ENCODE data around the gene ERG. TPM values are rescaled to one million over a fixed set of nuclear protein-coding genes. Genes with fewer than 3 reads are reported as not detected.

ERG gene
- total and polyA plus RNA-seq, 2 of the 8 experiments (the other 6 are each of a cell fraction or from before 2014, with no cell fraction given) = 1.0 to 3.0 TPM

DNA sequence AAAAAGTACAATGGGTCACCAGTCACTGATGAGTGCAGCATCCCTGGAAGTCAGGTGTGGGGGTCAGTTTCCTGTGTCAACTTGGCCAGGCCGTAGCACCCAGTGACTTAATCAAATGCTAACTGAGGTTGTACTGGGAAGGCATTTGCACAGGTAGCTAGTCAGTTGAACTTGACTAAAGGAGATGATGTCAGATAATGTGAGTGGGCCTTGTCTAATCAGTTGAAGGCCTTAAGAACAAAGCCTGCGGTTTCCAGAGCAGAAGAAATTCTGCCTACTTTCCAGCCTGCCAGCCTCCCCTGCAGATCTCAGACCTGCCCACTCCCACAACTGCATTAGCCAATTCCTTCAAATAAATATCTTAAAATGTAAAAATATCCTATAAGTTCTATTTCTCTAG, 57.1 kb downstream of the ERG start:
- no peak overlapping the region for H2BK12ac ChIP-seq (ENCODE audit: low read depth, low read length)
- no peaks in the 10 kb centered on the region for H3K4me1 ChIP-seq (replicated peaks in 1 of 4; ENCODE audit: control insufficient read depth in 3 of 4, insufficient read depth in 4 of 4, low read length in 3 of 4)
- TF ChIP-seq, protein P1, sequence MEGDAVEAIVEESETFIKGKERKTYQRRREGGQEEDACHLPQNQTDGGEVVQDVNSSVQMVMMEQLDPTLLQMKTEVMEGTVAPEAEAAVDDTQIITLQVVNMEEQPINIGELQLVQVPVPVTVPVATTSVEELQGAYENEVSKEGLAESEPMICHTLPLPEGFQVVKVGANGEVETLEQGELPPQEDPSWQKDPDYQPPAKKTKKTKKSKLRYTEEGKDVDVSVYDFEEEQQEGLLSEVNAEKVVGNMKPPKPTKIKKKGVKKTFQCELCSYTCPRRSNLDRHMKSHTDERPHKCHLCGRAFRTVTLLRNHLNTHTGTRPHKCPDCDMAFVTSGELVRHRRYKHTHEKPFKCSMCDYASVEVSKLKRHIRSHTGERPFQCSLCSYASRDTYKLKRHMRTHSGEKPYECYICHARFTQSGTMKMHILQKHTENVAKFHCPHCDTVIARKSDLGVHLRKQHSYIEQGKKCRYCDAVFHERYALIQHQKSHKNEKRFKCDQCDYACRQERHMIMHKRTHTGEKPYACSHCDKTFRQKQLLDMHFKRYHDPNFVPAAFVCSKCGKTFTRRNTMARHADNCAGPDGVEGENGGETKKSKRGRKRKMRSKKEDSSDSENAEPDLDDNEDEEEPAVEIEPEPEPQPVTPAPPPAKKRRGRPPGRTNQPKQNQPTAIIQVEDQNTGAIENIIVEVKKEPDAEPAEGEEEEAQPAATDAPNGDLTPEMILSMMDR (IDR thresholded peaks at IDR 0.05; ENCODE audit: control extremely low read depth in 1 of 3, insufficient read depth in 1 of 3, low read depth in 1 of 3, low read length in 3 of 3) = no peak
- TF ChIP-seq GABPA (IDR thresholded peaks at IDR 0.05; ENCODE audit: borderline replicate concordance, insufficient read depth, low read length) = no peak
- no peak for TF ChIP-seq TAF7 (optimal IDR thresholded peaks at IDR 0.05; ENCODE audit: borderline replicate concordance, low read depth, low read length)
- CTCF ChIA-PET (ENCODE audit: partially characterized antibody) = interaction anchor here (2.1 kb wide), 1 partner anchor 89 kb away, joined by 6 read pairs; no protein-coding TSS in a partner anchor
- H2AK5ac ChIP-seq (ENCODE audit: low read depth, low read length) = no peak overlapping the region
- H4K8ac ChIP-seq (ENCODE audit: extremely low read depth, insufficient read depth, low read length) = no peak overlapping the region
- no peak overlapping the region for H2BK120ac ChIP-seq (replicated peaks; ENCODE audit: low read depth, low read length)
- H4K5ac ChIP-seq (ENCODE audit: insufficient read length, low read depth, low read length) = no peak overlapping the region
- H2BK5ac ChIP-seq (ENCODE audit: low read depth, low read length) = no peak overlapping the region
- H3K9ac ChIP-seq (replicated peaks in 1 of 4; ENCODE audit: extremely low read depth in 1 of 4, low read depth in 3 of 4, low read length in 3 of 4) = no peak overlapping the region
- H3K36me3 ChIP-seq (ENCODE audit: control insufficient read depth in 2 of 4, insufficient read depth in 4 of 4, low read length in 3 of 4) = no peaks in the 10 kb centered on the region
- H3K56ac ChIP-seq (replicated peaks; ENCODE audit: insufficient read length, low read depth, low read length) = no peak overlapping the region
- H3K4ac ChIP-seq (replicated peaks; ENCODE audit: insufficient read length, low read depth, low read length) = no peak overlapping the region
- POLR2A ChIA-PET (ENCODE audit: partially characterized antibody) = no interaction called here
- no peaks in the 10 kb centered on the region for H3K79me2 ChIP-seq (ENCODE audit: control insufficient read depth in 1 of 2, insufficient read depth in 2 of 2, low read length in 2 of 2)
- H3K18ac ChIP-seq (ENCODE audit: extremely low read depth, low read length) = no peak overlapping the region
- no peaks in the 10 kb centered on the region for H4K20me1 ChIP-seq (replicated peaks in 1 of 2; ENCODE audit: control insufficient read depth in 1 of 2, insufficient read depth in 2 of 2, low read length in 2 of 2)
- no peak overlapping the region for H3K23ac ChIP-seq (ENCODE audit: insufficient read length)
- no peak overlapping the region for H4K91ac ChIP-seq (replicated peaks; ENCODE audit: insufficient read length, low read length)
- 94% methylated on average over 2 of the region's 2 CpGs; no CpG with 5 or more reads in 1 of the 2 experiments for WGBS, 2 experiments (ENCODE audit: extremely low coverage in 1 of 2, insufficient coverage in 1 of 2, insufficient read length in 1 of 2, insufficient replicate concordance in 2 of 2, low coverage in 1 of 2, low lambda C conversion rate in 2 of 2, missing lambda C conversion rate in 1 of 2)
- no peak for FAIRE-seq
- no peaks in the 10 kb centered on the region for H3K79me1 ChIP-seq (ENCODE audit: low read depth, low read length)
- H3K23me2 ChIP-seq (ENCODE audit: low read depth, low read length) = no peaks in the 10 kb centered on the region
- no peak overlapping the region for H3K4me2 ChIP-seq (ENCODE audit: insufficient read depth in 1 of 2, low read depth in 2 of 2, low read length in 2 of 2)
- no peaks in the 10 kb centered on the region for H3K9me3 ChIP-seq (ENCODE audit: insufficient read depth in 2 of 2, low read depth in 1 of 2, low read length in 1 of 2)
- H2BK15ac ChIP-seq (ENCODE audit: low read length) = no peak overlapping the region
- H2AFZ ChIP-seq (ENCODE audit: low read length) = no peak overlapping the region
- H3K4me3 ChIP-seq (ENCODE audit: extremely low read depth in 1 of 4, insufficient read depth in 2 of 4, low read depth in 3 of 4, low read length in 4 of 4) = no peak overlapping the region
- peaks cover 2 to 11% (median 4%) of the 10 kb centered on the region in 4 experiments; a peak in 5 of 7 replicates for H3K27me3 ChIP-seq (replicated peaks in 1 of 4; ENCODE audit: control insufficient read depth in 3 of 4, extremely low read depth in 1 of 4, insufficient read depth in 3 of 4, low read length in 3 of 4)
- H2BK20ac ChIP-seq (ENCODE audit: low read length) = no peak overlapping the region
- no peak for DNase-seq (ENCODE audit: low read depth in 1 of 2, low spot score in 2 of 2)
- H3K27ac ChIP-seq (ENCODE audit: low read depth, low read length) = no peak overlapping the region
- H3K14ac ChIP-seq (ENCODE audit: insufficient read length) = no peak overlapping the region

All from H1 (cell line).